ENCODE results near the gene IGF2R. TPM values are rescaled to one million over a fixed set of nuclear protein-coding genes. Genes with fewer than 3 reads are reported as not detected.

IGF2R gene
- total and polyA plus RNA-seq, 2 of the 13 experiments (the other 11 are each of a cell fraction or from before 2014, with no cell fraction given): 38.3 to 70.0 TPM

DNA sequence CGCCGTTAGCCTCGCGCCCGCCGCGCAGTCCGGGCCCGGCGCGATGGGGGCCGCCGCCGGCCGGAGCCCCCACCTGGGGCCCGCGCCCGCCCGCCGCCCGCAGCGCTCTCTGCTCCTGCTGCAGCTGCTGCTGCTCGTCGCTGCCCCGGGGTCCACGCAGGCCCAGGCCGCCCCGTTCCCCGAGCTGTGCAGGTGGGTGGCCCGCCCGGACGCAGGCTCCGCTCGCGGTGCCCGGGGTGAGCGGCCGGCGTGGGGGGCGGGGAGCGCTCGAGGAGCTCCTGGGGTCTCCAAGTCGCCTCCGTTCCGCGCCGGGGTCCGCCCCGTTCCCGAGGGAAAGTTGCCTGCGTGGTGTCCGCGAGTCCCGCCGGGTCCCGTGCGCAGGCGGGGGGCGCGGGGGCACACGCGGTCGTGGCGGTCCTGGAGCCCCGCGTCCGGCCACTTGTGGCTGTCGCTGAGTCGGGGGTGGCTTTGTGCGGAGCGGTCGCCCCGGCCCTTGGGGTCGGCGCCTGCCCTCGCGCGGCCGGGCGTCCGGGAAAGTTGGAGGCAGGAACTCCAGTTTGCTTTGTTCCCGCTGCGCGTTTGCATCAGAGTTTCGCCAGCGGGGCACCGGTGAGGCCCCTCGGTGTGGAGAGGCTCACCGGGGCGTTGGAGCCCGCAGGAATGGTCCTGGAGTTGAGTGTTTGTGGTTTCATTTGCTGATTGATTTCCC lies 476 bp downstream of the IGF2R start (continued):
- TF ChIP-seq, protein P1, sequence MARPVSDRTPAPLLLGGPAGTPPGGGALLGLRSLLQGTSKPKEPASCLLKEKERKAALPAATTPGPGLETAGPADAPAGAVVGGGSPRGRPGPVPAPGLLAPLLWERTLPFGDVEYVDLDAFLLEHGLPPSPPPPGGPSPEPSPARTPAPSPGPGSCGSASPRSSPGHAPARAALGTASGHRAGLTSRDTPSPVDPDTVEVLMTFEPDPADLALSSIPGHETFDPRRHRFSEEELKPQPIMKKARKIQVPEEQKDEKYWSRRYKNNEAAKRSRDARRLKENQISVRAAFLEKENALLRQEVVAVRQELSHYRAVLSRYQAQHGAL (CRISPR knock-in tag; IDR thresholded peaks at IDR 0.05; ENCODE audit: not compliant biosample characterization): no peak
- 0 out of 2 replicates have a peak, but pooled peaks have one; percentile 14 for TF ChIP-seq CEBPB (IDR thresholded peaks at IDR 0.05; ENCODE audit: borderline replicate concordance, low read depth, low read length)
- no peak for TF ChIP-seq ZNF253 (CRISPR knock-in tag; IDR thresholded peaks at IDR 0.05; ENCODE audit: borderline replicate concordance)
- TF ChIP-seq MTA3 (CRISPR knock-in tag; IDR thresholded peaks at IDR 0.05): no peak
- no peak for TF ChIP-seq ZNF276 (CRISPR knock-in tag; IDR thresholded peaks at IDR 0.05; ENCODE audit: low read depth)
- TF ChIP-seq GZF1 (CRISPR knock-in tag; IDR thresholded peaks at IDR 0.05): no peak
- no peak for TF ChIP-seq BRF2 (CRISPR knock-in tag; IDR thresholded peaks at IDR 0.05)
- no peak for TF ChIP-seq NFIC (IDR thresholded peaks at IDR 0.05; ENCODE audit: low read length)
- TF ChIP-seq HNRNPK (IDR thresholded peaks at IDR 0.05; ENCODE audit: low read depth, low read length, poor library complexity, severe bottlenecking): no peak
- peak; percentile 78 for TF ChIP-seq ZNF891 (CRISPR knock-in tag; IDR thresholded peaks at IDR 0.05)
- TF ChIP-seq ZNF136 (CRISPR knock-in tag; IDR thresholded peaks at IDR 0.05; ENCODE audit: low read depth): no peak
- TF ChIP-seq ZFP37 (CRISPR knock-in tag; IDR thresholded peaks at IDR 0.05; ENCODE audit: borderline replicate concordance): no peak
- no peak for TF ChIP-seq E2F1 (CRISPR knock-in tag; IDR thresholded peaks at IDR 0.05)
- TF ChIP-seq, protein P2, sequence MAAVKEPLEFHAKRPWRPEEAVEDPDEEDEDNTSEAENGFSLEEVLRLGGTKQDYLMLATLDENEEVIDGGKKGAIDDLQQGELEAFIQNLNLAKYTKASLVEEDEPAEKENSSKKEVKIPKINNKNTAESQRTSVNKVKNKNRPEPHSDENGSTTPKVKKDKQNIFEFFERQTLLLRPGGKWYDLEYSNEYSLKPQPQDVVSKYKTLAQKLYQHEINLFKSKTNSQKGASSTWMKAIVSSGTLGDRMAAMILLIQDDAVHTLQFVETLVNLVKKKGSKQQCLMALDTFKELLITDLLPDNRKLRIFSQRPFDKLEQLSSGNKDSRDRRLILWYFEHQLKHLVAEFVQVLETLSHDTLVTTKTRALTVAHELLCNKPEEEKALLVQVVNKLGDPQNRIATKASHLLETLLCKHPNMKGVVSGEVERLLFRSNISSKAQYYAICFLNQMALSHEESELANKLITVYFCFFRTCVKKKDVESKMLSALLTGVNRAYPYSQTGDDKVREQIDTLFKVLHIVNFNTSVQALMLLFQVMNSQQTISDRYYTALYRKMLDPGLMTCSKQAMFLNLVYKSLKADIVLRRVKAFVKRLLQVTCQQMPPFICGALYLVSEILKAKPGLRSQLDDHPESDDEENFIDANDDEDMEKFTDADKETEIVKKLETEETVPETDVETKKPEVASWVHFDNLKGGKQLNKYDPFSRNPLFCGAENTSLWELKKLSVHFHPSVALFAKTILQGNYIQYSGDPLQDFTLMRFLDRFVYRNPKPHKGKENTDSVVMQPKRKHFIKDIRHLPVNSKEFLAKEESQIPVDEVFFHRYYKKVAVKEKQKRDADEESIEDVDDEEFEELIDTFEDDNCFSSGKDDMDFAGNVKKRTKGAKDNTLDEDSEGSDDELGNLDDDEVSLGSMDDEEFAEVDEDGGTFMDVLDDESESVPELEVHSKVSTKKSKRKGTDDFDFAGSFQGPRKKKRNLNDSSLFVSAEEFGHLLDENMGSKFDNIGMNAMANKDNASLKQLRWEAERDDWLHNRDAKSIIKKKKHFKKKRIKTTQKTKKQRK (IDR thresholded peaks at IDR 0.05; ENCODE audit: low read length): no peak
- no peak for TF ChIP-seq ZNF766 (CRISPR knock-in tag; IDR thresholded peaks at IDR 0.05; ENCODE audit: borderline replicate concordance)
- no peak for TF ChIP-seq ZNF30 (CRISPR knock-in tag; IDR thresholded peaks at IDR 0.05)
- no peak for TF ChIP-seq GLMP (CRISPR knock-in tag; IDR thresholded peaks at IDR 0.05; ENCODE audit: borderline replicate concordance)
- TF ChIP-seq ZFP82 (CRISPR knock-in tag; IDR thresholded peaks at IDR 0.05; ENCODE audit: borderline replicate concordance): no peak

Data from HepG2 (cell line).